HG03442 (cell line): Measurements from ENCODE around the gene PTPRD.

Experiments
- ATAC-seq: cut with Tn5 transposase; IDR thresholded peaks from one replicate; pipeline ENCODE4 v1.9.1; 2021; ENCODE audit warnings: mild to moderate bottlenecking, moderate library complexity; ENCODE audit not compliant: unreplicated experiment

The PTPRD gene

GRCh38 chr9:8492679-8493078 lies 2120.1 kb downstream of the PTPRD start:
- no peak for ATAC-seq

- ATAC-seq = no peak
These were observed 2120.8 kb downstream of the PTPRD start for GRCh38 chr9:8492024-8492423.

- no peak for ATAC-seq
These were observed 2121.2 kb downstream of the PTPRD start for GRCh38 chr9:8491563-8491962.

GRCh38 chr9:8489835-8490234 lies 2123.0 kb downstream of the PTPRD start:
- ATAC-seq = no peak

GRCh38 chr9:8486095-8486494 lies 2126.7 kb downstream of the PTPRD start:
- ATAC-seq = no peak

- ATAC-seq = no peak
These were observed 2128.1 kb downstream of the PTPRD start for GRCh38 chr9:8484597-8485191.

GRCh38 chr9:8477450-8477849 lies 2135.4 kb downstream of the PTPRD start:
- ATAC-seq = no peak

GRCh38 chr9:8474937-8475336 lies 2137.9 kb downstream of the PTPRD start:
- no peak for ATAC-seq

- ATAC-seq = no peak
These were observed 2139.4 kb downstream of the PTPRD start for GRCh38 chr9:8473244-8474020.

- ATAC-seq = no peak
These were observed 2144.7 kb downstream of the PTPRD start for GRCh38 chr9:8468045-8468637.

- ATAC-seq = no peak
These were observed 2155.0 kb downstream of the PTPRD start for GRCh38 chr9:8457816-8458215.

- ATAC-seq = no peak
These were observed 2155.7 kb downstream of the PTPRD start for GRCh38 chr9:8457055-8457454.

- ATAC-seq = no peak
These were observed 2156.5 kb downstream of the PTPRD start for GRCh38 chr9:8456344-8456743.

- ATAC-seq = no peak
These were observed 2161.8 kb downstream of the PTPRD start for GRCh38 chr9:8450810-8451545.

- ATAC-seq = no peak
These were observed 2164.6 kb downstream of the PTPRD start for GRCh38 chr9:8448226-8448625.

- ATAC-seq = no peak
These were observed 2165.2 kb downstream of the PTPRD start for GRCh38 chr9:8447601-8448000.

GRCh38 chr9:8437876-8438275 lies 2174.9 kb downstream of the PTPRD start:
- no peak for ATAC-seq

GRCh38 chr9:8437259-8437658 lies 2175.5 kb downstream of the PTPRD start:
- no peak for ATAC-seq

GRCh38 chr9:8436786-8437185 lies 2176.0 kb downstream of the PTPRD start:
- ATAC-seq = no peak

GRCh38 chr9:8434621-8435020 lies 2178.2 kb downstream of the PTPRD start:
- no peak for ATAC-seq

- ATAC-seq = no peak
These were observed 2180.6 kb downstream of the PTPRD start for GRCh38 chr9:8432224-8432623.

- ATAC-seq = no peak
These were observed 2181.3 kb downstream of the PTPRD start for GRCh38 chr9:8431505-8431904.
